NCI-H2107 (cell line): ENCODE measurements around the gene NUDT14.

Experiments used
- DNase-seq: peaks from one replicate; lab custom pipeline; 2025; lab: John Stamatoyannopoulos, UW

The NUDT14 gene

DNA sequence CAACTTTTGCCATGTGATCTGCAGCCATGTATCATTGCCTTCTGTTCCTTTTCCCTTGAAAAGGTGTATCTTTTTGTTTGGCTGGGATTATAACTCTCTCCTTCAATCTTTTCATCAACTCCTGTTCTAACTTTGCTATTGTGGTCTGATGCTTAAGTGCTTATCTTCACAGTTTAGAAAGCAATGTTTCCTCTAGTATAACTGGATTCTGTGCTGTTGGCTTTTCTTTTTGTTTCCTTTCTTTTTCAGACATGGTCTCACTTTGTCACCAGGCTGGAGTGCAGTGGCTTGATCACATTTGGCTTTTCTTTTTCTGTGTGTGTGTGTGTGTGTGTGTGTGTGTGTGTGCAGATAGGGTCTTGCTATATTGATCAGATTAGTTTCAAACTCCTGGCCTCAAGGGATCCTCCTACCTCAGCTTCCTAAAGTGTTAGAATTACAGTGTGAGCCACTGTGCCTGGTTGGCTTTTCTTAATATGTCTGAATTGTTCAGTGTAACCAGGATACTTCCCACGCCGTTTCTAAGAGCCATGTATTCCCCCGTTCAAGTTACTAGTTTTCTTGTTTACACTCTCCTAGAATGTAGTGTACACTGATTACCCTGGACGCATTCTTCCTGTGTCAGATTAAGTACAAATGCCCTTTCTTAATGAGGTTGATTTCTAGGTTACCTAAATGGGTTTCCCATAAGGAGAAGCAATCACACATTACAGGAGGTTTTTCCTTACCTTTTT lies 48.0 kb downstream of the NUDT14 start:
- DNase-seq: no peak

DNA sequence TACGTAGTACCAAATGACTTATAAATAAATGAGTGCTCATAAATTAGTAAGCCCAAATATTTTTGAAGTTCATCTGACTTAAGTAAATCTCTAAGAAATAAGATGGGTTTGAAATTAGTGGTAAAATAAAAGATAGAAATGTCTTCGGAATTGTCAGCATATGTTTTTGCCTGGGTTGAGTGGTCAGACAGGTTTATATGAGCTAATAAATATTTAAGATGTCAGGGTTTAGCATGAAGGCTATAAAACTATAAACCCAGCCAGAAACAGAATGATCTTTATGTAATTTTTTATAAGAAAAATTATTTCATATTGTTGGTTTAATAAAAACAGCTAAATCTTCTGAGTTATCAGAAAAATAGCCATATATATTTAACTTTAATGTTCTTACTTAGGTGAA lies 49.9 kb downstream of the NUDT14 start:
- DNase-seq: no peak

DNA sequence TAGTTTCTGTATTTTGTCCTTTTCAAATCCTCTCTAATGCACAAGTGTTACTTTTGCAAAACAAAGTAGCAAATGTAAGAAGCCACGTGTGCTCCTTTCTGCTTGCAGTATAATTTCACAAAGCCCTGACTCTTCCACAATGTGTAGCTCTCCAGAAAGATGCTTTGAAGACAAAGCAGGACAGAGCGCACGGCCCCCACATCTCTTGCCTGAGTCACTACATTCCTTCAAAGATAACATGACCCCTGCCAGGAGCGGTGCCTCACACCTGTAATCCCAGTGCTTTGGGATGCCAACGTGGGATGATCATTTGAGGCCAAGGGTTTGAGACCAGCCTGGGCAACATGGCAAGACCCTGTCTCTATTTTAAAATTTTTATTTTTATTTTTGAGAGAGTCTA lies 53.1 kb downstream of the NUDT14 start:
- no peak for DNase-seq

DNA sequence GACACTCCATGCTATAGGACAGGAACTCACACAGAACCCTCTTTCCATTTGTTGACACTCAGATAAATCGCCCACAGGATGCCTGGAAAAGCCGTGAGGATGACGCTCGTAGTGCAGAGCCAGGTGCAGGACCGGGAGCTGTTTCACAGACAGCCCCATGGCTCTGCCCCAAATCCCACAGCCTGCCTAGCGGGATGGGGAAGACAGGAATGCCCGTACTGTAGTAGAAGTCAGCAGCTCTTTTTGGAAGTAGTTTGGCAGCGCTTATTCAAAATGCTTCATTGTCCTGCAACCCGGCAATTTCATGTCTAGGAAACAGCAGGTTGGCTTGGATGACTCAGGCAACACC lies 54.2 kb downstream of the NUDT14 start:
- DNase-seq: no peak

DNA sequence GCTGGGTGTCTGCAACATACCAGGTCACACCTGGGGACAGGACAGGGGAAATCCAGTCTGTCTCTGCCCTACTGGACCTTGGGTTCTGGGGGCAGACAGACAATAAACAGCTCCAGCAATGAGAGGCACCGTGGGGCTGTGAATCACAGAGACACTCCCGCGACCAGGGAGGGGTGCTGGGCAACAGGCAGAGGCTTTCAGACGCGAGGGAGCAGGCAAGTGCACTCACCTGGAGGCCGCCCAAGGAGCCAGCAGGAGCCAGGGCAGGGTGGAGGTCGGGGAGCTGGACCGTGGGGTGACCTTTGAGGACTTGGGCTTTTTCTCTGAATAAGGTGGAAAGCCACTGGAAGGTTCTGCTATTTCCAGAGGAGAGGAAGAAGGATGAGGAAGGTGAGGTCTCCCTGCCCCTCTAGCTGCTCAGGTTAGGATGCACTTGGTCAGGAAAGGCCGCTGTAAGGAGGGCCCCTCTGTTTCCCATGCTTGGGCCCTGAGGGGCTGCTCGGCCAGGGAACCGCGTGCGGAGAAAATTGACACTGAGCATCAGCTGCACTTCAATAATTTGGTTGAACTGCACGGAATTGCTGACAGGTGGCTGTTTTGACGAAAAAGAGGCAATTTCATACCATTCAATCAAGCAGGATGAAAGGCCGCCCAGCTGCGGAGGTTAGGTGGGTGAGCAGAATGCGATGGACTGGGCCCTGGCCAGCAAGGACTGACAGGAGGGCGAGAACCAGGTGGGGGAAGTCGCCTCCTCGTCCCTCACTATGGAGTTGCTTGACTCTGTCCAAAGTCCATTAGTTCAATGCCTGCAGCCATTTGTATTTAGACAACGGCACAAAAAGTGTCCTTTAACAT lies 54.8 kb downstream of the NUDT14 start:
- no peak for DNase-seq

DNA sequence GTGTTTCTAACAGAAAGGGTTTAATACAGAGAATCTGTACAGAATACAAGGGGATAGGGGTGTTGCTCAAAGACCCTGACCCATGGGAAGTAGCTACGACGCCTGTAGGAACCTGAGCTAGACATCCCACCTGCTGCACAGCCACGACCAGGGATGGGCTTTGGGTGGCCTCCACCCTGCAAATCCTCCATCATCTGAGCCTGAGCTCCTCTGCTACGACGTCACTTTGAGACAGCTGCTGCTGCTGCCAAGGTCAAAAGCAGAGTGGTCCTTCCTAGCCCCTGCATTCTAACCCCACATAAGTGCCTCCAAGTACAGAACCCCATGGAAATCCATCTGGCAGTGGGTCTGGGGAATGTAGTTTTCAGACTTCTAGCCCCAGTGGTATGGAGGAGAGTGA lies 56.3 kb downstream of the NUDT14 start:
- no peak for DNase-seq

DNA sequence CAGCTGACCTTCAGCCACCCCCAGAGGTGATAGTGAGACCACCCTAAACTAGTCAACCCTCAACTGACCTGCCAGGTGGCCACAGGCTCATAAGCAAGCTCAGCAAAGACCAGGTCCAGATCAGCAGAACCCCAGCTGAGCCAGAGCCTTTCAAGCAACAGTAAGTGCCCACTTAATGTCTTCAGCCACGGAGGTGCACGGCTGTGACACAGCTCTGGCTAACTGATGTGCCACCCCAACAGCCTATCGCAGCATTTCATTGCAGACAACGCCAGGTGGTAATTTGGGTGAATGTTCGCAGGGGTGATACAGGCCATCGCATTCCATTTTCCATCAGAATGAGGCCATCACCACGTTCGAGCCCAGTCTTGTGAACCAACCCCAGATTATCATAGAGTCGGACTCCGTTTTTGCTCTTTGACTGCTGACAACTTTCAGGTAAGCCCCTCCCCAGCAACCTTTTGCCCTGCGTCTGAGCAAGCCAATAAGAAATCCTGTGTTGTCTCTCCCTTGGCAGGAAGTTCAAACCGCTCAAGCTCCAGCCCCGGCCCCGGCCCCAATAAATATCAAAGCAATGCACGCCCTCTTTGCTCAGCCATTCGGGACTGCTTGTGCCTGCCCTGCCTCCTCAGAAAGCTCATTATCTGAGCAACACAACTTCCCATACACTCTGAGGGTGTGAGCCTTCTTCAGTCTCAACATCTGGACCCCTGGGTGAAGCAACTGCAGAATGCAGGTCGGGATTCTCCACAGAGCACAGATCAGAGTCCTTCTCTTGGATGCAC lies 56.9 kb downstream of the NUDT14 start:
- DNase-seq: no peak

DNA sequence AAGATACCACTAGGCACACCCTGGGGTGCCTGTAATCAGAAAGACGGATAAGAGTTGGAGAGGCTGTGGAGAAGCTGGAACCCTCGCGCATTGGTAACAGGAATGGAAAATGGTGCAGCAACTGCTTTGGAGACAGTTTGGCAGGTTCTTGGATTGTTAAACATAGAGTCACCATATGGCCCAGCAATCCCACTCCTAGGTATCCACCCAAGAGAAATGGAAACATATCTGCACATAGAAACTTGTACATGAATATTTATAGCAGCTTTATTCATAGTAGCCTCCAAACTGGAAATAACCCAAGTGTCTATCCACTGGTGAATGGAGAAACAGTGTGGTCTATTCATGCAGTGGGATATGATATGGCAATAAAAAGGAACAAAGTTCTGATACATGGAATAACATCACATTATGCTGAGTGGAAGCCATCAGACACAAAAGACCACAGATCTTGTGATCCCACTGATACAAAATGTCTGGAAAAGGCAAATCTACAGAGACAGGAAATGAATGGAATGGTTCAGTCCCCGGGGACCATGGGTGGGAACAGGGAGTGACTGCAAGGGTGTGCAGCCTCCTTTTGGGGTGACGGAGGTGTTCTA lies 57.9 kb downstream of the NUDT14 start:
- no peak for DNase-seq
